Stimulated activated CD4-positive, alpha-beta T cell treated with anti-CD3 and anti-CD28 coated beads, Interleukin-15, amount 100 ng/mL, for 1 hour (primary cell): ENCODE results near the gene STRBP.

ENCODE experiments used
- DNase-seq, 2 donors: peaks; one replicate each; pipeline ENCODE4 v3.0.0-alpha.2; 2020; ENCODE audit warnings: low read depth in 1 of 2, low spot score in 1 of 2

Gene STRBP

DNA sequence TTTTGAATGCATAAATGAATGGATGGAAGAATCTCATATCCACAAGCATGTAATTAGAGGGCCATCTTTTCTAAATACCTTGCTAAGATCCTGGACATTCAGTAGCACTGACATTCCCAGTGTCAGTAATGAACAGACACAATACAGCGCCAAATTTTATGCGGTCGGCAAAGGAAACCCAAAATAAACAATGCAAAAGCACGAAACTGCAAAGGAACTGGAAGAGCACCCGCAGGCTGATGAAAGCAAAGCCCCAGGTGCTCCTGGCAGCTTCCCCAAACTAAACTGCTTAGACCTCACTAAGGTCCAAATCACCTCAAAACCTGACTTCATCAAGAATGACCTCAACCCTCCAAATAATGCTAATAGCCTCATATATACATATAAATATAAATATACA lies 133.0 kb downstream of the STRBP start:
- DNase-seq: no peak

DNA sequence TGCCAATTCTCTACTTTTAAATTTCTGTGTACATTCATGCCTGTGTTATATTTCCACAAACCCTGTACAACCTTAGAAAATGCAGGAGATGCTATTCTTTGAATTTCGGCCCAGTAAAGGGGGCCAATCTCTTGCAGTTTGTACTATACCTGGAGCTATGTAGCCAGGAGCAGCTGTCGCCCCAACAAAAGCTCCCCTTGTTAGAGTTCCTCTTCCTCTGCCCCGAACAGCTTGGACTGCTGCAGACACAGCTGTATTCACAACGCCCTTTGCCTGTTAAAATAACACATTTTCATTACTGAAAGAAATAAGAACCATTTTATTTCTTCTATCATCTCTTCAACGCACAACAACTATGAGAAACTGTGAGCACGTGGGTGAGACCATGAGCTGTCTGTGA lies 135.7 kb downstream of the STRBP start:
- no peak for DNase-seq

DNA sequence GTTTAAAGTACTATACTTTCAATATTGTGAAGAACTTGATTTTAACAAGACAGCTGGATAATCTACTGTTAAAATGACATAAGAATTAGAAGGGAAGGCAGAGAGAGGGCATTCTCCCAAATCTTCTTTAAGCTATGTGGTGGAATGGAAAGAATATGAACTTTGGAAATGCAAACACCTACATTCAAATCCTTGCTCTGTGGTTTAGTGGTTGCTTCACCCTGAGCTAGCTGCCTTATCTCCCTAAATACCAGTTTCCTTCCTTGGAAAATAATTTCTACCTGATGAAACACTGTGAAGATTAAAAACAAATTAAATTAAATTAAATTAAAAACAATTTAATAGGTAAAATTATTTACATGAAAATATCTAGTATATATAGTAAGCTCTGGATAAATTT lies 136.4 kb downstream of the STRBP start:
- no peak for DNase-seq

DNA sequence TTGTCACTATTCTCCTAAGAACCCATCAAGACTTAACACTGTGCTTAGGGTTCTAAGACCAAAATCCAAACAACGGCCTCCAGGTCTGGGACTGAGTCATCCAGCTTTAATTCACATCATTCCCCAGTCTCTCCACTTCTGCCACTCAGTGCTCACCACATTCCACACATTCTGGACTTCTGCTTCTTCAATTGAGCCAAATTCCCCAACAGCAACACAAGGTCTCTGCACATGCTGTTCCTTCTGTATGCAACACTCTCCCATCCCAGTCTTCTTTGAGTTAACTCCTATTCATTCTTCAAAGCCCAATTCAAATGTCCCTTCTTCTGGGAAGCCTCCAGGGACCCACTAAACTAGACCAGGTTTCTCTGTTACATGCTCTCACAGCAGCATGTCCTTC lies 137.1 kb downstream of the STRBP start:
- no peak for DNase-seq

DNA sequence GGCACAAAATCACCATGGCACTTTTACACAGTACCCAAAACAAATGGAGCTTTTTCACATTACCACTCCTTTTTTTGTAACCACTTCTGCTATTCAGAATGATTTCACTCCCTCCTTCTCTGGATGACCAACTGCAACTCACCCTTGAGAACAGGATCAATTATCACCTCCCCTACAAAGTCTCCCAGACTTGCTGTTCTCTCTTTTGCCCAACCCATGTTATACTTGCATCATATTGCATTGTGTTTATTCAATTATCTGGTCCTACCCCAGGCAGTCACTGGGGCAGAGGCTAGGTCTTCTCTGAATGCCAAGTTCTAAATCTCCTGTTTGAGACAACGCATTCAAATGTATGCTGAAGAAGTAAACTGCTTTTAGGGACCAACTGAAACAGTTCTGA lies 139.0 kb downstream of the STRBP start:
- no peak for DNase-seq

DNA sequence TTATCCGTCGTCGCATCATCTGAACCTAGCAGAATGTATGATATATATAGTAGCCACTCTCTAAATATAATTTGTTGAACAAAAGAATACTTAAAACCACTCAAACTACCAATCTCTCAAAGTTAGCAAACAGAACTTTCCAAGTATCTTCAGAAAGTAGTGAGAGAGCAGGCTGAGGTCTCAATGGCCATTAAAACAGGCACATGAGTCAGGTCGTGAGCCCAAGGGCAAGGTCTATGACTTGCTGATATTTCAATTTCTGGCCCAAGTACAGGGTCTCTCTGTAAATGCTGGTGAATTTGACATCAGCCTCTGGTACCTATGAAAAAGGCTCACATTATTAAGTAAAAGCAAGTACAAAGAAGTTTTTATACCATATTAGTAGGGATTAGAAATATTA lies 139.8 kb downstream of the STRBP start:
- no peak for DNase-seq

DNA sequence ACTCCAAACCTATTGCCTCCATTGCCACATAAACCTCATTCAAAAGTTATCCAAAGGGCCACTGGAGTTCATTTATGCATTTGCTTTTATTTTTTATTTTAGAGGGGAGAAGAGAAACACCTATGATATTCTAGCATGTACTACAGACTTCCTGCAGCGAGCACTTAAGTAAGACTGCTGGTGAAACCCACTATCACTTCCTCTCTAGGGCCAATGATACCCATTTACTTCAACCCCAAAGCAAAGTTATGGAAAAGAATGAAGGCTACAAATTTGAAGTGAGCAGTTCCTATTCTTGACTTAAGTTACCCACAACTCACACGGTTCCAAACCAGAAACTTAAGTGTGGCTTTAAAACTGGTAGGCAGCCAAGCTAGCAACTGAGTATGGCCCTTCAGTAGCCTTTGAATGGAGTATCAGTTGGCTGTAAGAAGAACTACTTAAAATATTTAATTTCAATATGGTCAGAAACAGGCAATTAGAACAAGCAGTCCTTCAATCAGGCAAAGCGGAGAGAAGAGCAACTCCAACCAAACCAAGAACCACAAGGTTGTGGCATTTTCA lies 140.8 kb downstream of the STRBP start:
- no peak for DNase-seq

DNA sequence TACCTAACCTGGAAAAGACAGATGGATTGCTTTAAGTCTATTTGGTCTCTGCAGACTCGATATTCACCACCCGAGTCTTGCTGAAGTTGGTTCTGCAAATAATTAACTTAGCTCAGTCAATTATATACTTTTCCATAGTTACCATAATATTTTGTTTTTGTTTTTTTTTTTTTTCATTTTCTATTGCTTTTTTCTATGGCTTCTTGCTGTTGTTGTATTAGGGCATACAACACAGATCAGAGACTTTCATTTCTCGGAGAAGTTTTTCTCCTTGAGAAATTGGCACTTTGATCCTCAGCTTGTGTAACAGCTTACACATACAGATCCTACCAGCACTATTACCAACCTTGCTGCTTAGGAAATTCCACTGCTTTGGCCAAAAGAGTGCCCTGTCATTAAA lies 146.9 kb downstream of the STRBP start:
- DNase-seq: no peak

DNA sequence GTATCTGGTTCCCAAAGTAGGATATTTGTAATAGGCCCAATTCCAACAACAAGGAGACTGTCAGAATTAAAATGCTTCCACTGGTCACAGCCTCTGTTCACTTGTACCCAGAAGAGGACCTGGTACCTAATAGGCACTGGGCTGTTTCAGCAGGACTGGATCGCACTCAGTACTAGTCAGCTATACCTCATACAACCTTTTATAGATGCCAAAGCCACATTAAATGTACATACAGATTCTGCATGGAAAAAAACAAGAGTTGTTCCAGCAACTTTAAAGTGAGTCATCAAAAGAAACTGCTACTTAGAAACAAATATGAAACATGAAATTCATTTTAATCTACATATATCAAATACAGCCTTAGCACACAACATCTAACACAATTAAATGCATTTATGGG lies 147.4 kb downstream of the STRBP start:
- no peak for DNase-seq

DNA sequence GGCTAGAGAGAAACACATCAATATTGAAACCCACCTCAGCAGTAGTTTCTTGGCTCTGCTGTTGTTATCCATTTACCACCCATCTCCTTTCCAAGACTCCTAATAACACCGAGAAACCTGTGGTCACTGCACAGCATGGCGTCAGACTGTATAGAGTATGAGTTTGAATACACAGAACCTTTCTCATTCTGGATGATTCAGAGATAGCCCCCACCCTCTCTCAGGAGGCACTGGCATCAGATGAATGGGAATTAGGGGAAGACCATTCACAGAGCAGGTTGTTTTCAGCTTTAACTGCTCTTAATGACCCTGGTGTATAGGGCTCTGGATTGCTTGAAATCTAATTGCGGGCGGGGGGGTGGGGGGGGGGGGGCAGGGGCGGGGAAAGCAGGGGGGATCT lies 148.3 kb downstream of the STRBP start:
- DNase-seq: no peak

DNA sequence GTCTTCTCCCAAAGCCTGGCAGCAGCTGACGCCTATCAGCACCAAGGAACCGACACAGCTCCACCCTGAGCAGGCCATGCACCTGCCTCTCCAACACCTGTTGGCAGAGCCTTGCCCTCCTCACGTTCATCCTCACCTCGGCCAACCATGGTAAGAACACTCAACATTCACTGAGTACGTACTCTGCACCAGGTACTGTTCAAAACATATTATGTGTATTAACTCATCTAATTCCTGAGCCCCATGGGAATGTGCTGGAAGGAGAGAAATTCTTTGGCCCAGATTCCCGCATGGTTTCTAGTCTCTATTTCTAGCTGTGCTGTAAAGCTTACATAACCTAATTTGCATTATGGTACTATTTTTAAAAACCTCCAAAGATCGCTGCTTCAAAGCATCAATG lies 148.8 kb downstream of the STRBP start:
- no peak for DNase-seq

DNA sequence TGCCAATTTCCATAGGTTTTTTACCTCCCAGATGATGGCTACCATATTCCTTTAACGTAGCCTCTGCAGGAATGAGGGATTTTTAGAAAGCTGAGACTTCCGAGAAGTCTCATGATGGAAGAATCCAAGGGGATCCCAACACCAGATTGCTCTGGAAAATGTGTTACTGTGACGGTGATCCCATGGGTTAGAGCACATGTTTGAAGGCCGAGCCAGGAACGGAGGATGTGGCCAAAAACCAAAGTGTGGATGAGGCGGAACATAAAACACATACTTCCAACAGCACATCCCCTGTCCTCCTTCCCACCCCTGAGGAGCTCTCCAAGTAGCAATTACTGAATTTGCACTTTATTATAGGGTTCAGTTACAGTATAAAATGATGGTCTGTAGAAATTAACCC lies 152.3 kb downstream of the STRBP start:
- DNase-seq: no peak

DNA sequence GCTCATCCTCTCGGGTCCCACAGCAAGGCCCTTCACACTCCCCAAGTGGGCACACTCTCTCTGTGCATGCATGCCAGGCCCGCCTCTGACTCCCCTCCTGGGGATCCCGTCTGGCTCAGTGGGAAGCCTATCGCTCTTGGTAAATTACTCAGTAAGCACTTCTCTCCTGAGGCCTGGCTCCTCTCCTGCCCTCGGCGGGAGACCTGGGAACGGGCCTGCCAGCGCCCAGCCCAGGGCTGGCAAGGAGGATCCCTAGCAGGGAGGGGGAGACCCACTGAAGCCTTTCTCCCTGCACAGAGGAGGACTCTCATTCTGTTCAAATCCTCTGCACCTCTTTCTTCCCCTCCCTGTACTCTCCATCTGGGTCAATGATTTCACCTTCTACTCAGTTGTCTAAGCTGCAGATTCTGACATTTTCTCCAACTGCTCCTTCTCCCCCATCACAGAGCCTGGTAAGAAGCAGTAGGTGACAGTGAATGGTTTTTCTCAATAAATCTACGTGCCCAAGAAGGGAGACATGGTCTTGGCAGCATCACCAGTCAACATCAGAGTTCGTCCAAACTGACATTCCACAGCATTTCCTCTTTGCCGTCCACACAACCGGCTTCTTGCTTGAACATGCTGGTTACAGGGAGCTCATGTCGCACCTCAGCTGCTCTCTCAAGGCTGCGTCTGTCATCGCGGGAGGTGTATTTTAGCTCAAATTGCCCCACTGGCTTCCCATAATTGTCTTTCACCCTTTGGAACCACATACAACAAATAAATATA lies 153.1 kb downstream of the STRBP start:
- no peak for DNase-seq

DNA sequence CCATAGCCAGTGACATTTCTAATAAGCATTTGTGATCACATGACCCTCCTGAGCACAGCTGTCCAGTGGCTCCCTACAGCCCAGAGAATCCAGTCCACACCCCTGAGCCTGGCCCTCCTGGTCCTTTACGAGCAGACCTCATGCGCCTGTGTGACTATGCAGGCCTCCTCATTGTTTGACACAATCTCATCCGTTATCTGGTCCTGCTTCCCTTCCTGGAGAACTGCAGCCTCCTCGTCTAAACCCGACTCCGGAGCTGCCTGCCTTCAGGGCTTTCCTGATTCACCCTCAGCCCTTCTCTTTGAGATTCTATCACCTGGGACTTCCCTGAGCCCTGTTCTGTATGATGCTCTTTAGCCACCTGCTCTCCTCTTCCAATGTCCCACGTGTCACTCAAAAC lies 155.2 kb downstream of the STRBP start:
- no peak for DNase-seq

DNA sequence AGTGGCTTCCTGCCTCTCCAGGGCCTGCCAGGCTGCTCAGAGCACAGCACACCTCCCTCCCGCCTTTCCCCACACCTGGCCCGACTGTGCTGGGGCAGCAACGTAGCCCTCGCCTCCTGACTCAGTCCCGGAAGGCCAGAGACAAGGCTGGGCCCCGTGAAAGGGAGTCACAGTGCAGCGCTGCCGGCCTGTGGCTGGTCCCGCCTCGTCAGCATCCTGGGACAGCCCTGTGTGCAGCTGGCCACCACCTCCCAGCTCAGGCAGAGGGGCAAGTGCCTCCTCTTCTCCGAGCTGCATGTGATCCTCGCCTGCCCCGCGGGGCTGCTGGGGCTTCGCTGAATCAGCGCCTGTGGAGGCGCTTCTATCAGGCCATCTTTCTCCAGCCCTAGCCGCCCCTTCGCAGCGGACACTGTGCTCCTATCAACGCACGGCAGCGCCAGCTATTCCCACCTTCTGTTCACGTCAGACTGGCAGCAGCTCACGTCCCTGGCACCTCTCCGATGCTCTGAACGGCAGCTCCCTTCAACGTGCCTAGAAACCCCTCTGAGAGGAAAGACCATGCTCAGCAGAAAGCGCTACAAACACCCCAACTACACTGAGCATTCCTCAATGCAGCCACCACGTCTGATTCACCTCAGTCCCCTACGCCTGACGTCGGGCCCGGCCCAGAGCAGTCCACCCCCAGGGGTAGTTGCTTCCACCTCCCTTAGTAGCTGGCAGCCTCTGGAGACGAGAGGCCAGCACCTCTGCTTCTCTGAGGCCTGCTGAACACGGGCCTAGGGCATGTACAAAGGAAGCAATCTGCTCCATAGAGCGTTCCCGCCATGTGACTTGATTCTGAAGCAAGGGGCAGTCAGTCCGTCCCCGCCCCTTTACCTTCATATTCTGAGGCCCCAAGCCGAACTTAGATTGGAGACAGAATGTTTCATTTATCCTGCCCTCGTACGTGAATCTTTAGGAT lies 156.1 kb downstream of the STRBP start:
- no peak for DNase-seq

DNA sequence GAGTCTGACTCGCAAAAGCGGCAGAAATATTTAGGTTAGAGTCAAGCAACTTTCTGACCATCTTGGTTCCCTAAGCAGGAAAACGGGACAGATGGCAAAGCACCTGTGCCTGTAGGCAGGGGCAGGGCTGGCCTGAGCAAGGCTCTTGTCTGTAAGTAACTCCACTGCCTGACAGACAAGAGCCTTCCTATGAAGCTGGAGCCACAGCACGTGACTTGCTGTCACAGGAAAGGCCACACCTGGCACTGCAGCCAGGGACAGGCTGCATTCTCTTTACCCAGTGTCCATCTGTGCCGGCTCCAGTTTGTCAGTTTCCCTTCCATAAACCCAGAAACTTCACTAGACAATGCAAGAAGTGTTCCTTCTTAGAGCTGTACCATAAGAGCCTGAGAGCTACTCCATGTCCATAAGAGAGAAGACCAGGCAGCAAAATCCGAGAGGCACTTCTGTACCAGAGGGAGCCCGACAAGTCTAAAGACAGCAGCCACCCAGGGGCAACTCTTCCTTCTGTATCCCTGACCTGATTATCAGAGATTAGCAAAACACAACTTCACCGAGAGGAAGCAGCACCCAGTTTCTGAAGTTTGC lies 156.9 kb downstream of the STRBP start:
- DNase-seq: no peak

DNA sequence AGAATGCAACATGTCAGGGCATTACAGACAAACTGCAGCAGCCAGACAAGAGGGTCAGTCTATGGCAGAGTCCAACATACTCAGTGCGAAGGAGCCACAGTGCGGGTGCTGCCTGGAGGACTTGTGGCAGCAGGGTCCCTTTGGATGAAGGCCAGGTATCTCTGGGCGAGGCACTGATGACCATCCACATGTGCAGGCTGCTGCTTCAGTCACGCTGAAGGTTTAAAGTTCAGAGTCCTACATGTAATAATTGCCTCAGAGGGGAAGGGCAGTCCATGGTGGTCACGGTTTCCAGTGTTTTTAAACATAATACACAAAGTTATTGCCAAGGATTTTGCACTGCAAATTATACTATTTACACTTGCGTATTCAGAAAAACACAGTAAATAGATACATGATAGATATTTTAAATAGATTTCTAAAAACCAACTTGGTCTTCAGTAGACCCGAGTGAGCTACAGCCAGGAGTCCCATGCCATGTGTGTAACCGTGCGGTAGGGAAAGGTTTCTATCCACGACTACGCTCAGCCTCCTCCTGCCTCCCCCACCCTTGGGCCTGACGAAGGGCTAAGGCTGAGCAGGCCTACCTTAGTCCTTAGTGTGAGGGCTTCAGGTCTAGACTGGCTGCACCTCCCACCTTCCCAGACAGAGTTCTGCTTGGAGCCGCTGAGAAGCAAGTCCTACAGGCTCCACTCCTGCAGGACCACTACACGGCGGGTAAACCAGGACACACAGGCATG lies 158.7 kb downstream of the STRBP start:
- DNase-seq: no peak

DNA sequence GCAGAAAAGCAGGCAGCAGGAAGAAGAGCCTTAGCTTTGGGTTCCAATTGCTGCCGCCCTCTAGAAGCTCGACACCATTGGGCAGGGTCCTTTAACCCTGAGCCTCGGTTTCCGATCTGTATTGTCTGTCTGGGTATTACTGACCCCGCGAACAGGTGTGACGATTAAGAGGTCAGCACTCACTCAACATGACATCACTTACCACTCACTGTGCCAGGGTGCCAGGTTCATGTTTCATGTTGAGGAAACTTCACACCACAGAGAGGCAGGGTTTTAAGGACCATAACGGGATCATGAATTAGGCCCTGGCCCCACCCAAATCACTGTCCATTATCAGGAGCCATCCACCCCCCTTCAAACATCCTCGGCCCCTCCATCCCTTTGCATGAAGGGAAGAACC lies 159.4 kb downstream of the STRBP start:
- no peak for DNase-seq

DNA sequence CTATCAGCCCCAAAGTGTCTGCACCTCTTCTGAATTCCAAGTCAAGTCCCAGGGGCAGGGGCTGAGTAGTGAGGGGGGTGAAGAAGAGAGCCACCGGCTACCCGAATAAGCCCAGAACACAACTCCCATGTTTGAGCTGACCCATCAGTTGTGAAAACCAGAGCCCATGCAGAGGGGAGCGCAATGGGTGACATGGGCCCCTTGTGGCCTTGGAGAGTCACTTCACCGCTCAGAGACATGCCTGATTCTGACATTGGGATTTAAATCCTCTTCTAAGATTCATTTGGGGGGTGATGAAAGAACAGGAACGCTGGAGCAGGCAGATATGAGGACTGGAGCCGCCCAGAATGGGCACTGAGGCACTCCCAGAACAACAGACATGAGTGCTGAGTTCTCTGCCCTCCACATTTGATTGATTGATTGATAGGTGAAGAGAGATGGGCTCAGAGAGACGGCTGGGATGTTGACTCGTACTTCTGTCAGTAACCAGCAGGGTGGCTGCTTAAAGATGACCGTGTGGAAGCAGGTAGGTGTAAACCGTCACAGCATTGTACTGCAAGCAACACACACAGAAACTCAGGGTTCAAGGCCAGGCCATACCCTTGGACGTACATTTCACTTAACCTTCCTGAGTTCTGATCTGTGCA lies 160.6 kb downstream of the STRBP start:
- DNase-seq: no peak

DNA sequence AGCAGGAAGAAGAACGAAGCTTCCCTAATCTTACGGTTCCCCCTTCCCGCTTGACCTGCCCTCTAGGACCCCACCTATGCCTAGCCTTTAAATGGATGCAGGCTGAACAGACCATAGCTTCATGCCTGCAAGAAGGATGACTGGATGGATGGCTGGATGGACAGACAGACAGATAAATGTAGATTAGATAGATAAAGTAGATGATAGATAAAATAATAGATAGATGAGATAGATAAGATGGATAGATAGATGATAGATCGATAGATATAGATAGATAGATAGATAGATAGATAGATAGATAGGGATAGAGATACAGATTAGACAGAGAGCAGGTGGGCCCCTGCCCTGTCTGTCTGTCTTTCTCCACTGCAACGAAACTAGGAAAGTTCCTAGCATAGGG lies 162.9 kb downstream of the STRBP start:
- no peak for DNase-seq

DNA sequence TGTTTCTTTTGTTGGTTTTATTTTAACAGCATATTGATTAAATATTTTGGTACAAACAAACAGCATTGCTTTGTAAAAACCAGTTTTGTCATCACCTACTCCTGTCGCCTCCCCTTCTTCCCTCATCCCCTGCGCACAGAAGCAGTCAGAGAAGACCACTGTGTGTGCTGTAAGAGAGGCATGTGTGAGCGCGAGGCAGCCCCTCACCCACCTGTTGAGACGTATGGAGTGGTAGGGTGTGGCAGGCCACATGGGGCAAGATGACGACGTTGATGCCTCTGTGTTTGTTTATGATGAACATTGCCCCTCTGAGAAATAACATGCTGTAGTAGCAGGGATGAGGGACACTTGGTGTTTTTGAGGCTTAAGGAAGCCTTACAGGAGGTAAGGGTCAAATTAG lies 163.6 kb downstream of the STRBP start:
- DNase-seq: no peak
